Measurements from ENCODE around the gene MARVELD3. TPM values are rescaled to one million over a fixed set of nuclear protein-coding genes. Genes with fewer than 3 reads are reported as not detected.

Gene MARVELD3
- total and polyA plus RNA-seq, 2 of the 8 experiments (the other 6 are each of a cell fraction or from before 2014, with no cell fraction given), result 18.0 to 34.8 TPM

- TF ChIP-seq CHD7 (IDR thresholded peaks at IDR 0.05; ENCODE audit: insufficient replicate concordance, low read length), result no peak
- TF ChIP-seq TAF7 (optimal IDR thresholded peaks at IDR 0.05; ENCODE audit: borderline replicate concordance, low read depth, low read length), result peak; percentile 90
- TF ChIP-seq, protein P1, sequence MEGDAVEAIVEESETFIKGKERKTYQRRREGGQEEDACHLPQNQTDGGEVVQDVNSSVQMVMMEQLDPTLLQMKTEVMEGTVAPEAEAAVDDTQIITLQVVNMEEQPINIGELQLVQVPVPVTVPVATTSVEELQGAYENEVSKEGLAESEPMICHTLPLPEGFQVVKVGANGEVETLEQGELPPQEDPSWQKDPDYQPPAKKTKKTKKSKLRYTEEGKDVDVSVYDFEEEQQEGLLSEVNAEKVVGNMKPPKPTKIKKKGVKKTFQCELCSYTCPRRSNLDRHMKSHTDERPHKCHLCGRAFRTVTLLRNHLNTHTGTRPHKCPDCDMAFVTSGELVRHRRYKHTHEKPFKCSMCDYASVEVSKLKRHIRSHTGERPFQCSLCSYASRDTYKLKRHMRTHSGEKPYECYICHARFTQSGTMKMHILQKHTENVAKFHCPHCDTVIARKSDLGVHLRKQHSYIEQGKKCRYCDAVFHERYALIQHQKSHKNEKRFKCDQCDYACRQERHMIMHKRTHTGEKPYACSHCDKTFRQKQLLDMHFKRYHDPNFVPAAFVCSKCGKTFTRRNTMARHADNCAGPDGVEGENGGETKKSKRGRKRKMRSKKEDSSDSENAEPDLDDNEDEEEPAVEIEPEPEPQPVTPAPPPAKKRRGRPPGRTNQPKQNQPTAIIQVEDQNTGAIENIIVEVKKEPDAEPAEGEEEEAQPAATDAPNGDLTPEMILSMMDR (IDR thresholded peaks at IDR 0.05; ENCODE audit: control extremely low read depth in 1 of 3, insufficient read depth in 1 of 3, low read depth in 1 of 3, low read length in 3 of 3), result peak in 2 of 3 experiments; percentile 14 to 27; a peak in 2 of 4 replicates
- no peak for TF ChIP-seq NANOG (IDR thresholded peaks at IDR 0.05; ENCODE audit: insufficient read depth, low read depth, low read length, poor library complexity, severe bottlenecking)
- peak; percentile 69 to 82 for TF ChIP-seq POLR2A (IDR thresholded peaks at IDR 0.05; ENCODE audit: control extremely low read depth in 1 of 2, low read depth in 2 of 2, low read length in 2 of 2)
- TF ChIP-seq TAF1 (IDR thresholded peaks at IDR 0.05; ENCODE audit: low read depth, low read length), result peak; percentile 92
- TF ChIP-seq SP4 (IDR thresholded peaks at IDR 0.05; ENCODE audit: low read length), result no peak
These were observed at the start of gene MARVELD3 (continued) for GRCh38 chr16:71626018-71626857.

Data from H1 (cell line).